A673 (cell line): ENCODE measurements around the gene HPCAL1. TPM values are rescaled to one million over a fixed set of nuclear protein-coding genes. Genes with fewer than 3 reads are reported as not detected.

ENCODE experiments used
- BruUV-seq: library from RNA; stranded (reverse); fragments of 400-500 nt; replicated peaks from 2 replicates; lab custom pipeline; 2021; lab: Mats Ljungman, UMichigan
- CTCF ChIA-PET: fragments of 300-600 bp; sonication (Branson Sonifier 250); formaldehyde crosslinking; loops from one replicate; lab custom pipeline; 2022; ENCODE audit warnings: antibody characterized with exemption; lab: Charles Lee
- POLR2A ChIA-PET: fragments of 300-600 bp; sonication (Branson Sonifier 250); formaldehyde crosslinking; loops from one replicate; lab custom pipeline; 2022; ENCODE audit warnings: antibody characterized with exemption; ENCODE audit not compliant: low non-redundant PET; lab: Charles Lee
- DNase-seq: peaks from one replicate; pipeline ENCODE4 v3.0.0-alpha.2; 2015; ENCODE audit warnings: low spot score
- H3K27ac ChIP-seq: fragments of 200-600 bp; sonication (generic); 2 replicates; pipeline ENCODE4 v1.5.1; 2016; ENCODE audit warnings: mixed run types, low read depth, mild to moderate bottlenecking, mixed read lengths, antibody characterized with exemption, low read length; ENCODE audit not compliant: poor library complexity, severe bottlenecking
- H3K27me3 ChIP-seq: fragments of 200-600 bp; sonication (generic); replicated peaks from 2 replicates; pipeline ENCODE4 v1.6.1; 2017; ENCODE audit warnings: mixed run types, low read depth, mild to moderate bottlenecking, mixed read lengths, antibody characterized with exemption, low read length; ENCODE audit not compliant: insufficient read depth, poor library complexity
- H3K36me3 ChIP-seq: fragments of 200-600 bp; sonication (generic); 2 replicates; pipeline ENCODE4 v1.6.1; 2016; ENCODE audit warnings: mixed run types, mild to moderate bottlenecking, mixed read lengths, antibody characterized with exemption, low read length; ENCODE audit not compliant: insufficient read depth, poor library complexity, severe bottlenecking
- H3K4me1 ChIP-seq: fragments of 200-600 bp; sonication (generic); 2 replicates; pipeline ENCODE4 v1.6.1; 2017; ENCODE audit warnings: mixed run types, mild to moderate bottlenecking, mixed read lengths, antibody characterized with exemption, low read length; ENCODE audit not compliant: insufficient read depth, poor library complexity, severe bottlenecking
- H3K4me3 ChIP-seq: fragments of 200-600 bp; sonication (generic); 2 replicates; pipeline ENCODE4 v1.5.1; 2016; ENCODE audit warnings: low read depth, mixed run types, mild to moderate bottlenecking, mixed read lengths, low read length; ENCODE audit not compliant: poor library complexity, severe bottlenecking
- H3K9me3 ChIP-seq: fragments of 200-600 bp; sonication (generic); 2 replicates; pipeline ENCODE4 v1.6.1; 2016; ENCODE audit warnings: mixed run types, low read depth, mild to moderate bottlenecking, mixed read lengths, antibody characterized with exemption, low read length; ENCODE audit not compliant: poor library complexity, severe bottlenecking
- CTCF ChIP-seq: fragments of 300-800, 200-600 bp; sonication (generic); conservative IDR thresholded peaks from 2 replicates; pipeline ENCODE4 v1.5.1; 2017; ENCODE audit warnings: low read depth, mild to moderate bottlenecking, antibody characterized with exemption, low read length, moderate library complexity, mixed read lengths
- EZH2 ChIP-seq: fragments of 200-600 bp; sonication (generic); IDR thresholded peaks from 2 replicates; pipeline ENCODE4 v1.6.1; 2017; ENCODE audit warnings: borderline replicate concordance, low read depth, mild to moderate bottlenecking, mixed read lengths, antibody characterized with exemption, low read length; ENCODE audit not compliant: poor library complexity, severe bottlenecking
- intact Hi-C: fragments of 100-400 bp; cut with micrococcal nuclease; formaldehyde crosslinking; loops from one replicate; pipeline ENCODE4 v1.10.0; 2022; ENCODE audit not compliant: unreplicated experiment
- total RNA-seq: library from RNA; stranded (reverse); gene quantifications from 2 replicates; pipeline ENCODE4 v1.2.3, GENCODE V29; 2021

Gene HPCAL1
- total RNA-seq, 1 experiment from 2014 or later: 9.7 TPM

DNA sequence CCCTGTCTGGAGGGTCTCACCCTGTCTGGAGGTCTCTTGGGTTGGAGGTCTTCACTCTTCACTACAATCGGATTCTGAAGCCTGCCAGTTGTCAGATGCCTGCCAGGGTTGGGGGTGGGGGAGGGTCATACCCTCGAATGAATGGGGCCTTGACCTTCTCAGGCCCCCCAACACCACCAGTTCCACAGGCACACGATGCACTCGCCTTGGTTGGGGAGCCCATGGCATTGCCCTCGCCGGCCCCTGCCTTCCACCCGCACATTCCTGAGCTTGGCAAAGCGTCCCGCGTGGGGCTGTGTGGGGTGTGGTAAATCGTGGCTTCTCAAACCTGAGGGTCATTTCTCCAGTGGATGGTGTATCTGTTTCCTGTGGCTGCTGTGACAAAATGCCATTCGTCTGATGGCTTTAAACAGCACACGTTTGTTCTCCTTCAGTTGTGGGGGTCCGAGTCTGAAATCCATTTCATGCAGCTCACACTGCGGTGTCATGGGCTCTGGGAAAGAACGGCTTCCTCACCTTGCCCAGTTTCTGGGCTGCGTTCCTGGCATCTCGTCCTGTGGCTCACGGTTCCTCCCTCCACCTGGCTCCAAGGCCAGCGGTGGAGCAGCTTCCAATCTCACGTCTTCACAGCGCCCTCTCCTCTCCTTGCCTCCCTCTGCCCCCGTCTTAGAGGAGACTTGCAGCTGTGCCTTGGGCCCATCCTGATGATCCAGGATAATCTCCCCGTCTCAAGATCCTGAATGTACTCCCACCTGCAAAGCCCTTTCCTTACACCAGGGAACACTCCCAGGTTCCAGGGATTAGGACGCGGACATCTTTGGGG is 38.0 kb upstream of the HPCAL1 start:
- H3K36me3 ChIP-seq: no peaks in the 10 kb centered on the region
- H3K9me3 ChIP-seq: no peaks in the 10 kb centered on the region
- H3K4me1 ChIP-seq: no peaks in the 10 kb centered on the region
- no peaks in the 10 kb centered on the region for H3K27me3 ChIP-seq
- no peak overlapping the region for H3K4me3 ChIP-seq
- intact Hi-C loops: no loop called here
- H3K27ac ChIP-seq: no peak overlapping the region
- POLR2A ChIA-PET: no interaction called here
- CTCF ChIA-PET: no interaction called here
- TF ChIP-seq CTCF: no peak
- no peak for TF ChIP-seq EZH2
- no peak for DNase-seq
- BruUV-seq: no TSS peak

DNA sequence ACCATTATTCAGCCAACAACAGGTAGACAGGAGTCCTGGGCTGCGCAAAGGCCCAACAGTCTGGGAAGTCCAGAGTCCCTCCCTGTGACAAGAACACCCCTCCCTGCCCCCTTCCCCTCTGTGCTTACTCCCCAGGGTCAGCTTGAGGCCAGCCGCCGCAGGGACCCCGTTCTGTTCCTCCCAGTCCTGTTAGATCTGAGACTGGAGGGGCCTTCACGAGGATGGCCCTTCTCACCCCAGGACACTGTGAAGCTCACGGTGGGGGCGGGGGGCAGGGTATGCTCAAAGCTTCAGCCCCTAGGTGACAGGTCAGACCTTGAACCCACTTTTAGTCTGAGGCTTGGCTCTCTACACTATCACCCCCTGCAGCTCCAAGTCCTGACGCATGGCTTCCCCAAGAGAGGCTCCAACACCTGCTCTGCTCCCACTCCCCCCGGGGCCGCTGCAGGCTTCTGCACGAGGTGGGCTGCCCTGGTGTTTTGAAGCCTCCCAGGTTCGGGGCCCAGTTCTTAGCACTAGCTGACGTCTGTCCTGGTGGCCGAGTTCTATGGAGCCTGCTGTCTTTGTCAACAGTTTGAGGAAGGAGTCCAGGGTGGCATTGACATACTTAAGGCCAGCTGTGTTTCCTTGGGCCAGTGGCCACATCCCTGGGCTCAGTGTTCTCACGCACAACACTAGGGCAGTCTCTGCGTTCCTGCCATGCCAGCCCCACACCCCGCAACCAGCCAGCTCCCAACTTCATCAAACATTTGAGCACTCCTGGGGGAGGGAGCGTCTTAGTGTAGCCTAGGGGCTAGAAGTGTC is 37.2 kb upstream of the HPCAL1 start:
- no peak overlapping the region for H3K27ac ChIP-seq
- no peaks in the 10 kb centered on the region for H3K4me1 ChIP-seq
- intact Hi-C loops: no loop called here
- POLR2A ChIA-PET: no interaction called here
- no peaks in the 10 kb centered on the region for H3K27me3 ChIP-seq
- BruUV-seq: no TSS peak
- H3K9me3 ChIP-seq: no peaks in the 10 kb centered on the region
- DNase-seq: no peak
- TF ChIP-seq EZH2 (no peak), CTCF (no peak)
- CTCF ChIA-PET: no interaction called here
- H3K4me3 ChIP-seq: no peak overlapping the region
- H3K36me3 ChIP-seq: no peaks in the 10 kb centered on the region

GRCh38 chr2:10266133-10266620 is 36.5 kb upstream of the HPCAL1 start:
- H3K4me3 ChIP-seq: no peak overlapping the region
- POLR2A ChIA-PET: no interaction called here
- H3K9me3 ChIP-seq: no peaks in the 10 kb centered on the region
- TF ChIP-seq CTCF: no peak
- no peaks in the 10 kb centered on the region for H3K27me3 ChIP-seq
- CTCF ChIA-PET: no interaction called here
- intact Hi-C loops: no loop called here
- no peaks in the 10 kb centered on the region for H3K36me3 ChIP-seq
- H3K27ac ChIP-seq: no peak overlapping the region
- no peaks in the 10 kb centered on the region for H3K4me1 ChIP-seq
- DNase-seq: no peak
- BruUV-seq: no TSS peak
